ENCODE measurements around the gene VSNL1. TPM values are rescaled to one million over a fixed set of nuclear protein-coding genes. Genes with fewer than 3 reads are reported as not detected.

The VSNL1 gene
- total and polyA plus RNA-seq, 10 of the 15 experiments (the other 5 are each of a cell fraction or from before 2014, with no cell fraction given) = 0.04 to 0.30 (median 0.12) TPM; not detected in 4

GRCh38 chr2:17581831-17582230 lies 41.3 kb downstream of the VSNL1 start (continued):
- no peak for TF ChIP-seq E2F8 (IDR thresholded peaks at IDR 0.05; ENCODE audit: low read depth, partially characterized antibody)
- TF ChIP-seq EP300 (IDR thresholded peaks at IDR 0.05; ENCODE audit: borderline replicate concordance in 1 of 2, control insufficient read depth in 1 of 2, low read depth in 2 of 2, low read length in 2 of 2) = no peak
- TF ChIP-seq, protein P1, sequence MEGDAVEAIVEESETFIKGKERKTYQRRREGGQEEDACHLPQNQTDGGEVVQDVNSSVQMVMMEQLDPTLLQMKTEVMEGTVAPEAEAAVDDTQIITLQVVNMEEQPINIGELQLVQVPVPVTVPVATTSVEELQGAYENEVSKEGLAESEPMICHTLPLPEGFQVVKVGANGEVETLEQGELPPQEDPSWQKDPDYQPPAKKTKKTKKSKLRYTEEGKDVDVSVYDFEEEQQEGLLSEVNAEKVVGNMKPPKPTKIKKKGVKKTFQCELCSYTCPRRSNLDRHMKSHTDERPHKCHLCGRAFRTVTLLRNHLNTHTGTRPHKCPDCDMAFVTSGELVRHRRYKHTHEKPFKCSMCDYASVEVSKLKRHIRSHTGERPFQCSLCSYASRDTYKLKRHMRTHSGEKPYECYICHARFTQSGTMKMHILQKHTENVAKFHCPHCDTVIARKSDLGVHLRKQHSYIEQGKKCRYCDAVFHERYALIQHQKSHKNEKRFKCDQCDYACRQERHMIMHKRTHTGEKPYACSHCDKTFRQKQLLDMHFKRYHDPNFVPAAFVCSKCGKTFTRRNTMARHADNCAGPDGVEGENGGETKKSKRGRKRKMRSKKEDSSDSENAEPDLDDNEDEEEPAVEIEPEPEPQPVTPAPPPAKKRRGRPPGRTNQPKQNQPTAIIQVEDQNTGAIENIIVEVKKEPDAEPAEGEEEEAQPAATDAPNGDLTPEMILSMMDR (IDR thresholded peaks at IDR 0.05 in 2 of 3, conservative IDR thresholded peaks at IDR 0.05 in 1 of 3; ENCODE audit: control insufficient read depth in 2 of 3, extremely low read depth in 1 of 3, insufficient read depth in 1 of 3, low read depth in 3 of 3, low read length in 3 of 3) = no peak
- TF ChIP-seq RB1 (IDR thresholded peaks at IDR 0.05; ENCODE audit: borderline replicate concordance) = no peak
- TF ChIP-seq TCF7 (IDR thresholded peaks at IDR 0.05; ENCODE audit: borderline replicate concordance) = no peak
- TF ChIP-seq CREM (IDR thresholded peaks at IDR 0.05; ENCODE audit: low read depth) = no peak
- TF ChIP-seq HCFC1 (IDR thresholded peaks at IDR 0.05; ENCODE audit: low read length) = no peak
- TF ChIP-seq NR2C1 (IDR thresholded peaks at IDR 0.05) = no peak
- TF ChIP-seq, protein P2, sequence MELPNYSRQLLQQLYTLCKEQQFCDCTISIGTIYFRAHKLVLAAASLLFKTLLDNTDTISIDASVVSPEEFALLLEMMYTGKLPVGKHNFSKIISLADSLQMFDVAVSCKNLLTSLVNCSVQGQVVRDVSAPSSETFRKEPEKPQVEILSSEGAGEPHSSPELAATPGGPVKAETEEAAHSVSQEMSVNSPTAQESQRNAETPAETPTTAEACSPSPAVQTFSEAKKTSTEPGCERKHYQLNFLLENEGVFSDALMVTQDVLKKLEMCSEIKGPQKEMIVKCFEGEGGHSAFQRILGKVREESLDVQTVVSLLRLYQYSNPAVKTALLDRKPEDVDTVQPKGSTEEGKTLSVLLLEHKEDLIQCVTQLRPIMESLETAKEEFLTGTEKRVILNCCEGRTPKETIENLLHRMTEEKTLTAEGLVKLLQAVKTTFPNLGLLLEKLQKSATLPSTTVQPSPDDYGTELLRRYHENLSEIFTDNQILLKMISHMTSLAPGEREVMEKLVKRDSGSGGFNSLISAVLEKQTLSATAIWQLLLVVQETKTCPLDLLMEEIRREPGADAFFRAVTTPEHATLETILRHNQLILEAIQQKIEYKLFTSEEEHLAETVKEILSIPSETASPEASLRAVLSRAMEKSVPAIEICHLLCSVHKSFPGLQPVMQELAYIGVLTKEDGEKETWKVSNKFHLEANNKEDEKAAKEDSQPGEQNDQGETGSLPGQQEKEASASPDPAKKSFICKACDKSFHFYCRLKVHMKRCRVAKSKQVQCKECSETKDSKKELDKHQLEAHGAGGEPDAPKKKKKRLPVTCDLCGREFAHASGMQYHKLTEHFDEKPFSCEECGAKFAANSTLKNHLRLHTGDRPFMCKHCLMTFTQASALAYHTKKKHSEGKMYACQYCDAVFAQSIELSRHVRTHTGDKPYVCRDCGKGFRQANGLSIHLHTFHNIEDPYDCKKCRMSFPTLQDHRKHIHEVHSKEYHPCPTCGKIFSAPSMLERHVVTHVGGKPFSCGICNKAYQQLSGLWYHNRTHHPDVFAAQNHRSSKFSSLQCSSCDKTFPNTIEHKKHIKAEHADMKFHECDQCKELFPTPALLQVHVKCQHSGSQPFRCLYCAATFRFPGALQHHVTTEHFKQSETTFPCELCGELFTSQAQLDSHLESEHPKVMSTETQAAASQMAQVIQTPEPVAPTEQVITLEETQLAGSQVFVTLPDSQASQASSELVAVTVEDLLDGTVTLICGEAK (IDR thresholded peaks at IDR 0.05; ENCODE audit: borderline replicate concordance) = no peak

Data from GM12878 (cell line).